ENCODE measurements around the gene RADIL. TPM values are rescaled to one million over a fixed set of nuclear protein-coding genes. Genes with fewer than 3 reads are reported as not detected.

The RADIL gene
- total and polyA plus RNA-seq, 4 donors: 0.25 to 15.0 (median 7.5) TPM

DNA sequence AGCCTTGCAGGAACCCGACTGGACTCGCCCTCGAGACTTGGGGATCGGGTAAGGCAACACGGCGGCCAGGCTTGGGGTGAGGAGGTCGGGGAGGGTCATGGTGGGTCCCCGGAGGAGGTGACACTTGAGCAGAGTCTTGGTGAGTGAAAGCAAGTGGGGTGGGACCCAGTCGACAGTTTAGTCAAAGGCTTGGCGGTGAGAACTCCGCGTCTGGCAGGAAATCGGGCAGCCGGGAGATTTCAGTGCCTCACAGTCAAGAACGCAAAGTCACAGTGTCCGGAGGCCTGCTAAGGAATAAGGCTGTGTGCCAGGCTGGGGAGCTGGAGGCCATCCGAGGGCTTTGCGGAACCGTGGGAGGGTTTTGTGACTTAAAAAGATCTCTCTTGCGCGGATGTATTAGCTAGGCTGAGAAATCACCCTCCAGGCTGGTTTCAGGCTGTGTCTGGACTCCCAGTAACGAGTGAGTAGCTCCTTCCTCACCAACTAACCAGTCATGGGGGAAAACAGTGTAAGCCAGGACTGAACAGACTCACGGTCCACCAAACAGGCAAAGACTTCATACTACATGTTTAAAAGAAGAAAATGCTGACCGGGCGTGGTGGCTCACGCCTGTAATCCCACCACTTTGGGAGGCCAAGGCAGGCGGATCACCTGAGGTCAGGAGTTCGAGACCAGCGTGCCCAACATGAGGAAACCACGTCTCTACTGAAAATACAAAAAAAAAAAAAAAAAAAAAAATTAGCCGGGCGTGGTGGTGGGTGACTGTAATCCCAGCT, 107.5 kb downstream of the RADIL start:
- Histone ChIP-seq H3K4me3 (ENCODE audit: low read length in 2 of 2) (peak overlapping the region; percentile 53 to 91), H3K27me3 (ENCODE audit: control insufficient read depth in 1 of 2, insufficient read depth in 2 of 2, low read length in 1 of 2) (no peaks in the 10 kb centered on the region), H3K27ac (ENCODE audit: low read depth in 1 of 2, low read length in 2 of 2) (peak overlapping the region; percentile 38 to 47), H3K36me3 (ENCODE audit: control insufficient read depth in 1 of 2, insufficient read depth in 2 of 2, low read length in 1 of 2) (no peaks in the 10 kb centered on the region), H3K9me3 (ENCODE audit: control insufficient read depth, low read length) (no peaks in the 10 kb centered on the region), H3K4me1 (ENCODE audit: control insufficient read depth in 1 of 2, insufficient read depth in 2 of 2, low read length in 2 of 2) (no peaks in the 10 kb centered on the region)
- intact Hi-C loops (cut with DNase I): no loop called here
- ATAC-seq (ENCODE audit: low FRiP score) (peak; percentile 49), DNase-seq (peak; percentile 75 to 83)
- WGBS, 2 donors: 19 to 21% methylated on average over 31 to 32 of the region's 32 CpGs

DNA sequence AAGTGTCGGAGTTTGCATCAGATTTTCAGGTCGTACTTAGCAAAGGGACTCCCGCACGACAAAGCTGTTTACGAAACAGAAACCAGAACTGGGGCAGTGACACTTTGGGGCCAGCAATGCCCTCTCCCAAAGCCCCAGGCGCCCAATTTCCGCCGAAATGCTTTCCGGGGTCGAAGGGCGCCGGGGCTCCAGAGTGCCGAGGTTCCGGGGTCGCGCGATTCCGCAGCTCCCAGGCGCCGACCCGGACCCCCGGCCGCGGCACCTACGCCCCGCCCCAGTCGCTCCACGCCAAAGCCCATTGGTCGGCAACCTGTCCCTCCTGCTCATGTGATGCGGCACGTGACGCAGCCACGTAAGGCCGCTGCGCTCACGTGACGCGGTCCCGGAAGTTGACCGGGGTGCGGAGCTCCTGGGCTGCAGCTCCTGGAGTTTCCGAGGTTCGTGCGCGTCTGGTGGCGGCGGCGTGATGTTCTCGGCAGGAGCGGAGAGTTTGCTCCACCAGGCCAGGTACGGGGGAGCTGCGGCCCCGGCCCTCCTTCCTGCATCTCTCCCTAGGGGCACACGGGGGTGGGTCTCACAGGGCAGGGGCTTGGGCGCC, 108.2 kb downstream of the RADIL start, which contains the start of gene AP5Z1:
AP5Z1 (plus strand) TSS at position 374 of the 598 bp plus-strand sequence; CDS start at position 467, 93 bp downstream.
- peak; percentile 97 for ATAC-seq (ENCODE audit: low FRiP score)
- 0% methylated on average over 55 of the region's 55 CpGs for WGBS, 2 donors
- Histone ChIP-seq H3K4me3 (ENCODE audit: low read length in 2 of 2) (peak within 1 kb of the TSS; percentile 57 to 91), H3K9me3 (ENCODE audit: control insufficient read depth, low read length) (no peaks in the 10 kb centered on the region), H3K36me3 (ENCODE audit: control insufficient read depth in 1 of 2, insufficient read depth in 2 of 2, low read length in 1 of 2) (no peaks in the 10 kb centered on the region), H3K27ac (ENCODE audit: low read depth in 1 of 2, low read length in 2 of 2) (peak within 1 kb of the TSS; percentile 47 to 61), H3K4me1 (ENCODE audit: control insufficient read depth in 1 of 2, insufficient read depth in 2 of 2, low read length in 2 of 2) (no peaks in the 10 kb centered on the region), H3K27me3 (ENCODE audit: control insufficient read depth in 1 of 2, insufficient read depth in 2 of 2, low read length in 1 of 2) (no peaks in the 10 kb centered on the region)
- peak; percentile 98 to 99 for DNase-seq
- intact Hi-C loops (cut with DNase I): no loop called here

DNA sequence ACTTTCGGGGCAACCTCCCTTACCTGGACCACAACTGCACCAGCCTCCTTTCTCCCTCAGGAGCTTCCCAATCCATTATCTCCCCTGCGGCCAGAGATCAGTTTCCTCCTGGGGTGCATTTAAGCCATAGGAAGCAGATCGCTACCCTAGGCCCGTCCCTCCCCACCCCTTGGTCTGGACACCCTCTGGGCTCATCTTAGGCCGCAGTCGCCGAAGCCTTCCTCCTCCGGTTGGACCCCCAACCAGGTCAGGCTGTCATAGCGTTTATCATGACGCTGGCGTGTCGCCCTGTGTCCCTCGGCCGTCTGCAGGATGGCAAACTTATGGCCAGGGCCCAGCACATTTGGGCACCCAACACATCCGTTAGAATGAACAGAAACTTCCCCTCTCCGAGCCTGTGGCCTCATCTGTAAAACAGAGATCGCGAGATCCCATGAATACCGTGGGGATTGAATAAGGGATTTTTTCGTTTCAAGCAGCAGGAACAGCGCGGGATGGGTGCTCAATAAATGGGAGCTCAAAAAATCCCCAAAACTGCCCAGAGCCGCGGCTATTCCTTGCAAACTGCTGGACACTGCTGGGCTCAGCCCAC, 108.8 kb downstream of the RADIL start:
- intact Hi-C loops (cut with DNase I): no loop called here
- H3K4me3 ChIP-seq (ENCODE audit: low read length in 2 of 2): peak overlapping the region; percentile 57 to 91
- H3K27ac ChIP-seq (ENCODE audit: low read depth in 1 of 2, low read length in 2 of 2): peak overlapping the region; percentile 1 to 61
- no peaks in the 10 kb centered on the region for H3K4me1 ChIP-seq (ENCODE audit: control insufficient read depth in 1 of 2, insufficient read depth in 2 of 2, low read length in 2 of 2)
- H3K9me3 ChIP-seq (ENCODE audit: control insufficient read depth, low read length): no peaks in the 10 kb centered on the region
- WGBS, 2 donors: 7 to 8% methylated on average over 24 of the region's 24 CpGs
- DNase-seq: peak in 1 of 2 donors; percentile 72
- ATAC-seq (ENCODE audit: low FRiP score): peak; percentile 58
- H3K27me3 ChIP-seq (ENCODE audit: control insufficient read depth in 1 of 2, insufficient read depth in 2 of 2, low read length in 1 of 2): no peaks in the 10 kb centered on the region
- no peaks in the 10 kb centered on the region for H3K36me3 ChIP-seq (ENCODE audit: control insufficient read depth in 1 of 2, insufficient read depth in 2 of 2, low read length in 1 of 2)

DNA sequence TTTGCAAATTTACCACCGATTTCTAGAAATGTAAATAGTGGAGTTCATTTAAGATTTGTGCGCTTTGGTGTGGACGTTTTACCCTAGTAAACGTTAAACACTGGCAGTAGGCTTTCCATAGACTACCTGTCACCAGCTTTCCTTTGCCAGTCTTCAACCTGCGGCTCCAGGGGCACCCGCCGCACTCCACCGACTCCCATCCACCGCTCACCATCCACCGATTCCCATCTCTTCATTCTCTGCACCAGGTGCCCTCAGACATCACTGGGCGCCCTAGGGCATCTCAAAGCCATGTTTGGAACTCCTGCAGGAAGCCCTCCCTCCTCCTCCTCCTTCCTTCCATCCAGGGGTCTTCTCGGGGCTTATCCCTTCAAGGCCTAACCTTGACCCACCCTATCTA, 109.5 kb downstream of the RADIL start:
- H3K27me3 ChIP-seq (ENCODE audit: control insufficient read depth in 1 of 2, insufficient read depth in 2 of 2, low read length in 1 of 2): no peaks in the 10 kb centered on the region
- DNase-seq: no peak
- no peak overlapping the region for H3K4me3 ChIP-seq (ENCODE audit: low read length in 2 of 2)
- intact Hi-C loops (cut with DNase I): no loop called here
- no peak overlapping the region for H3K27ac ChIP-seq (ENCODE audit: low read depth in 1 of 2, low read length in 2 of 2)
- ATAC-seq (ENCODE audit: low FRiP score): no peak
- H3K4me1 ChIP-seq (ENCODE audit: control insufficient read depth in 1 of 2, insufficient read depth in 2 of 2, low read length in 2 of 2): no peaks in the 10 kb centered on the region
- H3K9me3 ChIP-seq (ENCODE audit: control insufficient read depth, low read length): no peaks in the 10 kb centered on the region
- H3K36me3 ChIP-seq (ENCODE audit: control insufficient read depth in 1 of 2, insufficient read depth in 2 of 2, low read length in 1 of 2): no peaks in the 10 kb centered on the region
- 85 to 86% methylated on average over 12 of the region's 12 CpGs for WGBS, 2 donors

DNA sequence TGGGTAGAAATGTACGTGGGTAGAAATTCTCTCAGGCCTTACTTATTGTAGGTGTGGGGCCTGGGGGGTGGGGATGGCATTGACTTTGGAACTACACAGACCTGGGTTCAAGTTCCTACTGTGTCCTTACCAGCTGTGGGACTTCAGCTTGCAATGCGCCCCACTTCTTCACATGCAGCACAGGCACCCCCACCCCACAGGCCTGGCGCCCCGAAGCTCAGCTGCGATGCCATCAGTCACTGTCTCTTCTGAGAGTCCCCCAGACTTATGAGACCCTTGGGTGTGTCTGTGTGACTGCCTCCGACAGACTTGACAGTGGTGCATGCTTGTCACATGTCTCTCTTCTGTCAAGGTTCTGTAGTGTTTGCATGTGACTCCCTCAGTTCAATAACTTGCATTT, 111.2 kb downstream of the RADIL start:
- no peak for DNase-seq
- Histone ChIP-seq H3K27ac (ENCODE audit: low read depth in 1 of 2, low read length in 2 of 2) (no peak overlapping the region), H3K27me3 (ENCODE audit: control insufficient read depth in 1 of 2, insufficient read depth in 2 of 2, low read length in 1 of 2) (no peaks in the 10 kb centered on the region), H3K4me1 (ENCODE audit: control insufficient read depth in 1 of 2, insufficient read depth in 2 of 2, low read length in 2 of 2) (no peaks in the 10 kb centered on the region), H3K4me3 (ENCODE audit: low read length in 2 of 2) (no peak overlapping the region), H3K36me3 (ENCODE audit: control insufficient read depth in 1 of 2, insufficient read depth in 2 of 2, low read length in 1 of 2) (no peaks in the 10 kb centered on the region), H3K9me3 (ENCODE audit: control insufficient read depth, low read length) (no peaks in the 10 kb centered on the region)
- WGBS, 2 donors: 83 to 89% methylated on average over 6 of the region's 6 CpGs
- intact Hi-C loops (cut with DNase I): no loop called here
- no peak for ATAC-seq (ENCODE audit: low FRiP score)

DNA sequence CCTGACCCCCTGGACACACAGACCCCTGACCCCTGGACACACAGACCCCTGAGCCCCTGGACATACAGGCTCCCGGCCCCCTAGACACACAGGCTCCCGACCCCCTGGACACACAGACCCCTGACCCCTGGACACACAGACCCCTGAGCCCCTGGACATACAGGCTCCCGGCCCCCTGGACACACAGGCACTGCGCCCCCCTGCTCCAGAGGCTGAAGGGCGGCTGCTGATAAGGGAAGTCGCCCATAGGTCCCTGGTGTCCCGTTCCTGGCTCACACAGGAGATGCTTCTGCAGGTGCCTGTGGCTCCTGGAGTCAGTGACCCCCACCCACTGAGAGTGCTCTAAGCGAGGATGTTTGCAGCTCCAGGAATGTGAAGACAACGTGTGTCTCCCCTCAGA, 111.8 kb downstream of the RADIL start:
- Histone ChIP-seq H3K36me3 (ENCODE audit: control insufficient read depth in 1 of 2, insufficient read depth in 2 of 2, low read length in 1 of 2) (no peaks in the 10 kb centered on the region), H3K4me3 (ENCODE audit: low read length in 2 of 2) (no peak overlapping the region), H3K9me3 (ENCODE audit: control insufficient read depth, low read length) (no peaks in the 10 kb centered on the region), H3K27ac (ENCODE audit: low read depth in 1 of 2, low read length in 2 of 2) (no peak overlapping the region), H3K27me3 (ENCODE audit: control insufficient read depth in 1 of 2, insufficient read depth in 2 of 2, low read length in 1 of 2) (no peaks in the 10 kb centered on the region), H3K4me1 (ENCODE audit: control insufficient read depth in 1 of 2, insufficient read depth in 2 of 2, low read length in 2 of 2) (no peaks in the 10 kb centered on the region)
- DNase-seq (no peak), ATAC-seq (ENCODE audit: low FRiP score) (no peak)
- 80 to 85% methylated on average over 9 of the region's 9 CpGs for WGBS, 2 donors
- intact Hi-C loops (cut with DNase I): no loop called here

DNA sequence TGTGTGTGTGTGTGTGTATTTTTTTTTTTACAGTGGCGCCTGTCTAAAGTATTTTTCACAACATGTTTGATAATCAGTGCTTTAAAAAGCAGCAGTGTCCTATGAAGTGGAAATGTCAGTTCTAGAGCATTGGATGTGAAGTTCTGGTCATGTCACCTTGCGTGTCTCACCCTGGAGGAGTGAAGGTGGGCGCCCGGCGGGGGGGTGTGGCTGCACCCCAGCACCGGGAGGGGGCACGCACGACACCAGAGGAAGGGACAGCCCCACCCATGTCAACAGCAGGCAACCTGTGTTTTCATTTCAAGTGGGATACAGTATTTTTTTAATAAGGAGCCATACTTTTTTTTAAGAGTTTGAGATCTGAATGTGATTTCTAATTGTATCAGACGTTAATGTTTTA, 112.6 kb downstream of the RADIL start:
- Histone ChIP-seq H3K36me3 (ENCODE audit: control insufficient read depth in 1 of 2, insufficient read depth in 2 of 2, low read length in 1 of 2) (no peaks in the 10 kb centered on the region), H3K4me3 (ENCODE audit: low read length in 2 of 2) (no peak overlapping the region), H3K27me3 (ENCODE audit: control insufficient read depth in 1 of 2, insufficient read depth in 2 of 2, low read length in 1 of 2) (no peaks in the 10 kb centered on the region), H3K9me3 (ENCODE audit: control insufficient read depth, low read length) (no peaks in the 10 kb centered on the region), H3K4me1 (ENCODE audit: control insufficient read depth in 1 of 2, insufficient read depth in 2 of 2, low read length in 2 of 2) (no peaks in the 10 kb centered on the region), H3K27ac (ENCODE audit: low read depth in 1 of 2, low read length in 2 of 2) (no peak overlapping the region)
- ATAC-seq (ENCODE audit: low FRiP score): no peak
- intact Hi-C loops (cut with DNase I): no loop called here
- no peak for DNase-seq
- 81 to 83% methylated on average over 9 of the region's 9 CpGs for WGBS, 2 donors

DNA sequence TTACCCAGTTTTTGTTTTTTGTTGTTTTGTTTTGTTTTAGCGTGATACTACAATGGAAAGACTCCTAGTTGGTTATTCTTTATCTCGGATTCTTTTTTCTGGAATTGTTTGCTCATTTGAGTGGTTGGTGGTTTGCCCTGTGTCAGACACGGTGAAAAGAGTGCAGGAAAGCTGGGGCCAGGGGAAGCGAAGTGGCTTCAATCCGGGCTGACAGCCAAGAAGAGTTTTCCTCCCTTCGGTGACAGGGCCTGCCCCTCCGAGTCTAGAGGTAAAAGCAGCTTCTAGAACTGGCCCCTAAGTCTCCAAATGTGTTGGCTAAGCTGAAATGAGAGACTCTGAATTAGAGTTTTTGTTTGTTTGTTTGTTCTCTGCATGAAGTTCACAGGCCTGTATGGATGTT, 113.8 kb downstream of the RADIL start:
- intact Hi-C loops (cut with DNase I): no loop called here
- no peak for ATAC-seq (ENCODE audit: low FRiP score)
- Histone ChIP-seq H3K4me3 (ENCODE audit: low read length in 2 of 2) (no peak overlapping the region), H3K36me3 (ENCODE audit: control insufficient read depth in 1 of 2, insufficient read depth in 2 of 2, low read length in 1 of 2) (no peaks in the 10 kb centered on the region), H3K9me3 (ENCODE audit: control insufficient read depth, low read length) (no peaks in the 10 kb centered on the region), H3K27ac (ENCODE audit: low read depth in 1 of 2, low read length in 2 of 2) (no peak overlapping the region), H3K27me3 (ENCODE audit: control insufficient read depth in 1 of 2, insufficient read depth in 2 of 2, low read length in 1 of 2) (no peaks in the 10 kb centered on the region), H3K4me1 (ENCODE audit: control insufficient read depth in 1 of 2, insufficient read depth in 2 of 2, low read length in 2 of 2) (no peaks in the 10 kb centered on the region)
- DNase-seq: no peak
- 26 to 34% methylated on average over 7 of the region's 7 CpGs for WGBS, 2 donors

Measured in aorta (tissue), 5 donors.